Measurements from ENCODE around the gene TEAD3. TPM values are rescaled to one million over a fixed set of nuclear protein-coding genes. Genes with fewer than 3 reads are reported as not detected.
A peak's percentile ranks its signal among the peaks of the same experiment; 100 is the strongest.

Gene TEAD3
- total RNA-seq, 1 experiment from 2014 or later = 27.0 TPM

- H2BK5ac ChIP-seq (ENCODE audit: insufficient read length, low read length) = no peak overlapping the region
- H4K5ac ChIP-seq (ENCODE audit: insufficient read length, low read depth, low read length) = no peak overlapping the region
- no peak overlapping the region for H2AK5ac ChIP-seq (ENCODE audit: insufficient read length, low read length)
- no peaks in the 10 kb centered on the region; the same call in none of the 2 replicates for H3K27me3 Mint-ChIP-seq (ENCODE audit: low read depth)
- no peak overlapping the region for H3K56ac ChIP-seq (ENCODE audit: insufficient read length, low read depth, low read length)
- H3K4me3 Mint-ChIP-seq = no peak overlapping the region
- no peaks in the 10 kb centered on the region for H4K20me1 ChIP-seq (ENCODE audit: control insufficient read depth, insufficient read depth, insufficient read length)
- H3K18ac ChIP-seq (ENCODE audit: insufficient read length, low read depth, low read length) = peak overlapping the region; percentile 16
- no peak overlapping the region; the same call in 1 of the 2 replicates for H3K4ac ChIP-seq (ENCODE audit: low read depth, low read length)
- H3K9me3 ChIP-seq (ENCODE audit: control insufficient read depth, low read depth, low read length) = no peaks in the 10 kb centered on the region
- TF ChIP-seq CTCF (conservative IDR thresholded peaks at IDR 0.05) = no peak
- no peak overlapping the region for H3K4me2 ChIP-seq (ENCODE audit: insufficient read depth, insufficient read length, low read length)
- H3K23ac ChIP-seq (ENCODE audit: insufficient read length, low read depth, low read length) = no peak overlapping the region
- H3K27me3 ChIP-seq (ENCODE audit: insufficient read depth, low read length) = no peaks in the 10 kb centered on the region
- H3K27ac Mint-ChIP-seq = peak overlapping the region; percentile 88 to 99 (median 90); a peak in 5 of 7 replicates
- peaks cover 2 to 29% (median 15%) of the 10 kb centered on the region in 3 experiments; a peak in 5 of 7 replicates for H3K36me3 Mint-ChIP-seq (ENCODE audit: insufficient read depth in 1 of 3, low read depth in 3 of 3)
- no peak overlapping the region for H4K8ac ChIP-seq (replicated peaks; ENCODE audit: insufficient read length, low read depth, low read length)
- H3K4me1 Mint-ChIP-seq = peaks cover 36 to 41% of the 10 kb centered on the region in 2 experiments
- peak overlapping the region; percentile 10 for H4K91ac ChIP-seq (ENCODE audit: insufficient read length, low read depth, low read length)
- no peak overlapping the region for H2BK15ac ChIP-seq (ENCODE audit: low read depth, low read length)
- no peak overlapping the region for H2BK20ac ChIP-seq (ENCODE audit: low read depth, low read length, poor library complexity, severe bottlenecking)
- no peak overlapping the region for H3K14ac ChIP-seq (ENCODE audit: insufficient read depth, low read length)
- no peak for DNase-seq
- peaks cover 11% of the 10 kb centered on the region; the same call in 1 of the 2 replicates for H3K4me1 ChIP-seq (ENCODE audit: insufficient read depth, low read length)
- no peak overlapping the region for H2BK120ac ChIP-seq (ENCODE audit: low read depth, low read length, poor library complexity, severe bottlenecking)
- WGBS (ENCODE audit: extremely low coverage, insufficient read length, low lambda C conversion rate) = no CpG with 5 or more reads among the region's 13 CpGs
- H2AFZ ChIP-seq (ENCODE audit: low read length) = no peak overlapping the region
- peak overlapping the region; percentile 22 for H2BK12ac ChIP-seq (ENCODE audit: insufficient read length, low read depth, low read length)
- H3K27ac ChIP-seq (ENCODE audit: insufficient read length, low read depth, low read length) = no peak overlapping the region
- H3K9me3 Mint-ChIP-seq = no peaks in the 10 kb centered on the region; a peak in 1 of 5 replicates
- no peak overlapping the region for H3T11ph ChIP-seq (ENCODE audit: low read length)
- no peaks in the 10 kb centered on the region for H3K79me1 ChIP-seq (ENCODE audit: insufficient read depth, low read depth, low read length, poor library complexity, severe bottlenecking)
- H3K79me2 ChIP-seq (ENCODE audit: insufficient read depth, low read length) = no peaks in the 10 kb centered on the region
- peaks cover 13% of the 10 kb centered on the region for H3K23me2 ChIP-seq (ENCODE audit: insufficient read length, low read depth, low read length, poor library complexity, severe bottlenecking)
- no peak overlapping the region for H3K9ac ChIP-seq (ENCODE audit: extremely low read depth, insufficient read length, low read length)
Observed at GRCh38 chr6:35483893-35484645, 12.8 kb downstream of the TEAD3 start.
